NOMO-1 treated with dmso at 0.1 percent for 144 hours (cell line): Measurements from ENCODE around the gene AHRR.
"Not testable (repeated sequence)": the region's sequence is repeated elsewhere in the genome, so short reads cannot be mapped to it uniquely, and the experiment has no call there.

ENCODE experiments used
- DNase-seq: peaks from one replicate; lab custom pipeline; 2025; ENCODE audit not compliant: unreplicated experiment; lab: John Stamatoyannopoulos, UW

The AHRR gene

GRCh38 chr5:483011-483410, 161.5 kb downstream of the AHRR start:
- DNase-seq: no peak

- DNase-seq: no peak
Observed at GRCh38 chr5:483434-484140, 162.1 kb downstream of the AHRR start.

- no peak for DNase-seq
Observed at GRCh38 chr5:484556-484955, 163.0 kb downstream of the AHRR start.

DNA sequence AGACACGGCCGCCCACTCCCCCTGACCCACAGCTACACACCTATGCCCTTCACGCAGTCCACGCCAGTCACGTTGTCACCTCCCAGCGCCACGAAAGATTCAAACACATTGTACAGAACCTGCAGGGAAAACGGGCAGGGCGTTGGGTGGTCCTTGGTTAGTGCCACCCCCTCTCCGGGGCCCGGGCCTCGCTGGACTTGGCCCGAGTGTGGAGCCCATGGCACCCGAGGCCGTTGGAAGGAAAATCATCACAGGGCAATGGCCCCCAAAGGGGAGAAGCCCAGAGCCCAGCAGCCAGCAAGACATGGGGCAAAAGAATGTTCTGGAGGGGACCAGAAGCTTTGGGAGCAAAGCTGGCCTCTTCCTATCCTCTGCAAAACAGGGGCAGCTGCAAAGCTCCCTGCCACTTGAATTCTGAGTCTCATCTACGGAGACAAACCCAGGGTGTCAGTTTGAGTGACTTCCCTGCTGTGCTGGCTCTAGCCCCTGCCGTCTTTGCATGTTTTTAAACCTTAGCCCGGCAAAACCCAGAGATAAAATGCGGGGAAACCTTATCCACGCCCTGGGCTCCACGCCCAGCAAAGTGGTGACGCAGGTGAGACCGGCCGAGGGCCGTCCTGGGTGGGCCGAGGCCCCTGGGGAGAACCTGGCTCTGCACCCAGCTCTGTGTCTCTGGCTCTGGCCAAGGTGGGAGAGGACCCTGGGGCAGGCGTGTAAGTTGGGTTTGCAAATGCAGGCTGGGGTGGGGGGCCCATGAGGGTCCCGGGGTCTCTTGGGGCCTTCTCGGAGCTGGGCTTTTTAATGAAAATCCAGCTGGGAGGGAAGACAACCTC, 163.8 kb downstream of the AHRR start:
- no peak for DNase-seq

- peak; percentile 92 for DNase-seq
Observed at GRCh38 chr5:485946-486491, 164.5 kb downstream of the AHRR start.

DNA sequence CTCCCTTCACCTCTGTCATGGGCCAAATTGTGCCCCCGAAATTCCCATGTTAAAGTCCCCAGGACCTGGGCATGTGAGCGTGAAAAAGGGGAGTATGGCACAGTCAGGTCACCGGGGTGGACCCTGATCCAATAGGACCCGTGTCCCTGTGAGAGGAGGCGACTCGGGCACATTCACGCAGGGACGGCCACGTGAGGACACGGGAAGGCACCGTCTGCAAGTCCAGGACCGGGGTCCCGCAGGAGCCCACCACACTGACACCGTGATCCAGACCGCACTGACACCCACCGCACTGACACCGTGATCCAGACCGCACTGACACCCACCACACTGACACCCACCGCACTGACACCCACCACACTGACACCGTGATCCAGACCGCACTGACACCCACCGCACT, 165.1 kb downstream of the AHRR start:
- DNase-seq: not testable (repeated sequence)
